Glomerular endothelial cell (primary cell): ENCODE measurements around the gene COPB2. TPM values are rescaled to one million over a fixed set of nuclear protein-coding genes. Genes with fewer than 3 reads are reported as not detected.
"Not testable (repeated sequence)": the region's sequence is repeated elsewhere in the genome, so short reads cannot be mapped to it uniquely, and the experiment has no call there.

Source experiments
- DNase-seq: peaks from one replicate; pipeline ENCODE4 v3.0.0-alpha.2; 2011; ENCODE audit warnings: low read depth, low spot score; ENCODE audit errors: extremely low read depth
- total RNA-seq: library from RNA; depleted of rRNA; stranded (reverse); fragments of >200 nt; gene quantifications from 2 replicates; pipeline ENCODE4 v1.2.3, GENCODE V29; 2015

The COPB2 gene
- total RNA-seq, 1 donor from 2014 or later, result 120 TPM

GRCh38 chr3:139380575-139380974 lies 8.9 kb downstream of the COPB2 start:
- DNase-seq, result no peak

GRCh38 chr3:139378587-139379241 lies 10.7 kb downstream of the COPB2 start:
- no peak for DNase-seq

GRCh38 chr3:139377378-139377777 lies 12.1 kb downstream of the COPB2 start:
- DNase-seq, result no peak

- DNase-seq, result no peak
Observed at GRCh38 chr3:139374099-139374498, 15.3 kb downstream of the COPB2 start.

- no peak for DNase-seq
Observed at GRCh38 chr3:139364549-139364948, 24.9 kb downstream of the COPB2 start.

- no peak for DNase-seq
Observed at GRCh38 chr3:139361276-139361675, 28.2 kb downstream of the COPB2 start.

- no peak for DNase-seq
Observed at GRCh38 chr3:139358841-139359562, 30.4 kb downstream of the COPB2 start.

GRCh38 chr3:139357899-139358298 lies 31.5 kb downstream of the COPB2 start:
- DNase-seq, result no peak

- no peak for DNase-seq
Observed at GRCh38 chr3:139355891-139356290, 33.6 kb downstream of the COPB2 start.

GRCh38 chr3:139355476-139355875 lies 34.0 kb downstream of the COPB2 start:
- DNase-seq, result no peak

- no peak for DNase-seq
Observed at GRCh38 chr3:139354661-139355060, 34.8 kb downstream of the COPB2 start.

- DNase-seq, result no peak
Observed at GRCh38 chr3:139353920-139354556, 35.4 kb downstream of the COPB2 start.

- DNase-seq, result no peak
Observed at GRCh38 chr3:139346771-139347170, 42.7 kb downstream of the COPB2 start.

GRCh38 chr3:139343895-139344856 lies 45.3 kb downstream of the COPB2 start, which contains the start of gene MRPS22:
MRPS22 (plus strand) TSS chr3:139344020; CDS start chr3:139344027, 7 bp downstream.
- DNase-seq, result peak; percentile 79

GRCh38 chr3:139342054-139342453 lies 47.4 kb downstream of the COPB2 start:
- DNase-seq, result no peak

GRCh38 chr3:139340784-139341183 lies 48.7 kb downstream of the COPB2 start:
- DNase-seq, result no peak

GRCh38 chr3:139339219-139339906 lies 50.1 kb downstream of the COPB2 start:
- no peak for DNase-seq

GRCh38 chr3:139338405-139338804 lies 51.0 kb downstream of the COPB2 start:
- DNase-seq, result no peak

- not testable (repeated sequence) for DNase-seq
Observed at GRCh38 chr3:139334675-139335074, 54.8 kb downstream of the COPB2 start.

- DNase-seq, result no peak
Observed at GRCh38 chr3:139332092-139332491, 57.4 kb downstream of the COPB2 start.
